Stimulated activated CD4-positive, alpha-beta T cell treated with anti-CD3 and anti-CD28 coated beads, Interleukin-2, amount 100 ng/mL, for 48 hours (primary cell): ENCODE data around the gene PHKA2.

Source experiments
- DNase-seq, 2 donors: peaks; one replicate each; pipeline ENCODE4 v3.0.0-alpha.2; 2020

The PHKA2 gene

DNA sequence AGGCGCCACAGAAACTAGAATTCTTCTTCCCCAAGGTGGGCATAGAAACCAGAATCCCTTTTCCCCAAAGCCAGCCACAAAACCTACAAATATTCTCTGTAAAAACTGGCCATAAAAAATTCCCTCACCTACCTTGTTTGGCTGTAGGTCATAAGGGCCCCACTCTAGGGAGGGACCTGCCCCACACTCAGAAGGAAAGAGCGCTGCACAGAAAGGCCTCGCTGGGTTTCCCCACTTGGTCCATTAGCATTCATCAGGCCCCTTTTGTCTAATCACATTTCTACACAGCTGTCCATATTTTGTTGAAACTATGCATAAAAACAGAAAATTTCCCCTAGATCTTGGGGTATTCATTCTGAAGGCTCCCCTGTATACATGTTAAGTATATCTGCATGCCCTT lies 54.1 kb downstream of the PHKA2 start:
- DNase-seq: no peak

DNA sequence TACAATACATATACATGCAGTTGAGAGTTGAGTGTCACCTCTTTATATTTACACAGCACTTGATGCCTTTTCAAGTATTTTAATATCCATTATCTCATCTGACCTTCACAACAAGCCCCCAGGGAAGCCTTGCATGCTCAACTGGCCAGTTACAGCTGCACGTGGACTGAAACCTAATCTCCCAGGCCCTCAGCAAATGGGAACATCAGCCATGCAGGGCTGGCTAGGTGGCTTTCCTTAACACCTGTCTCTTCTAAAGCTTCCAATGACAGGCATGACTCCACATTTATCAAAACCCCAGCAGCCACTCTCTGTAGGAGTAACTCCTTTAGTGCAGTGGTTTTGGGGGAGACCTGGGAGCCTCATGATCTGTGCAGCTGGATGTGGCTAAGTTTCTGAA lies 56.4 kb downstream of the PHKA2 start:
- DNase-seq: no peak

- DNase-seq: no peak
These were observed 59.3 kb downstream of the PHKA2 start for GRCh38 chrX:18924507-18925088.

GRCh38 chrX:18920566-18920965 lies 63.3 kb downstream of the PHKA2 start:
- no peak for DNase-seq

- no peak for DNase-seq
These were observed 63.8 kb downstream of the PHKA2 start for GRCh38 chrX:18920079-18920478.

GRCh38 chrX:18917831-18918230 lies 66.1 kb downstream of the PHKA2 start:
- no peak for DNase-seq

DNA sequence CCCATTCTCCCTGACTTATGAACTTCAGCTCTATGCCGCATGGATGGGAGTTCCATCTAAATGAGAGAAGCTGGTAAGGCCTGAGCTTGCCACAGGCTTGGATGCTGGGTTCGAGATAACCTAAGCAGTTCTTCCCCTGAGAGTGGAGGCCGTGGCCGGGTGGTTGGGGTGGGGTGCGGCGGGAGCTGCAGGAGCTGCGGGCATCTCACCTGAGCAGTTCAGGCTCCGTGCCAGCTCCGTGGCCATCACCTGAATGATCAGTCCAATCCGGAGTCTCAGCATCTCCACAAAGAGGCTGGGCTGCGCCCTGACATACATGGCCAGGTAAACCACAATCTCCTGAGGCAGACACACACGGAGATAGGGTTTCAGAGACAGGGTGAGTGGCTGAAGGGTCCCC lies 77.6 kb downstream of the PHKA2 start:
- DNase-seq: no peak

DNA sequence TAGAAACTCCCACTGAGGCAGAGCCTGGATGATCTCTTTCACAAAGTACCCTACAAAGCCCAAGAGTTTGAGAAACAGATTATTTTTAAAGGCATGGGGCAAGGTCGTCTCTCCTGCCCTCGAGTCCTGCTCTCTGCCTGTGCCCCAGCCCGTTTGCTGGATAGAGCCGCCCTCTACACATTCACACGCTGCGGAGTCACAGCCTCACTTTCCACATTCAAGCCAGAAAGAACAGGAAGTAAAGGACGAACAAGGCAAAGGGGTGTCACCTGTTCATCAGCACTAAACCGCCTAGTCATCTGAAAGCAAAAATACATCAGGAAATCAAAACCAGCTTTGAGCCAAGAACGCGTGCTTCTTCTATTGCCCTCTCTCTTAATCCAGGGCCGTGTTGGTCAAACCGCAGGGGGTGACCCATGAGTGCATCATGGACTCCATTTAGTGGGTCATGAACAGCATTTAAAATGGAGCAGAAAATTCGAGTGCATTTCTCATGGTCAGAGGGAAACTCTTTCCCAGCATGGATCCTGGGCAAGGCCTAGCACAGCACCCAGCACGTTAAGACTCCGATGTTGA lies 83.4 kb downstream of the PHKA2 start:
- DNase-seq: no peak

GRCh38 chrX:18899796-18900380 lies 84.0 kb downstream of the PHKA2 start:
- DNase-seq: no peak

DNA sequence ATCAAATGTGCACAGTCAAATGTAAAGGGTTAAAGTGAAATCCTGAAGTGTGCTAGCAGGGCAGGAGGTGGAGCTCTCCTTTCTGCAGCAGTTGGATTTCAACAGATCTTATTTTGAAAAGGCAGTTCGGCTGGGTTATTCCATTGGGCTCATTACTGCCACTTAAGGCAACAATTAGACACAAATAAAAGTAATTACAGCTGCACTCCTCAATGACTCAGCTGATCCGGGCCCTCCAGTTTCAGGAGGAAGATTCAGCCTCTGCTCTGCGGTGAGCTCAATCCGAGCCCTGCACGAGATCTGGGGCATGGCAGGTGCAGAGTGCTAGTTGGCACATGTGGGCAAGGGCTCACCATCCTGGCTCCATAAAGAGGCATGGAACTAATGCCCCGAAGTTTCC lies 85.4 kb downstream of the PHKA2 start:
- DNase-seq: no peak

DNA sequence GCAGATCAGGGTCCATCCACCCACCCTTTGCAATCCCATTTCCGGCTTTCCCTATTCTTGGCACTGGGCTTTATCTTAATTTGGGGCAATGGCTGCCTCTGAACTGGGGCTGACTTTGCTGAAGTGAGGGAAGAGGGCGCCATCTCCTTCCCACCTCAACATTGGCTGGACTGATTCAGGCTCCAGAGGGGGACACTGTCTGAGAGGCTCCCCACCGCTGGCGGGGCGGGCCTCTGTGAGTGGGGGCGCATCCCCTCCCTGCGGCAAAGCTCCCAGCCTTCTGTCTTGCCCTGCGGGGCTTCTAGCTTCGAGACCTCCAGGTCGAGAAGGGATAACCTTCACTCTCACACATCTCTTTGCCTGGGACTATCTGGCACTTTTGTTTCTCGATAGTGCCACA lies 85.8 kb downstream of the PHKA2 start:
- DNase-seq: no peak

- no peak for DNase-seq
These were observed 86.3 kb downstream of the PHKA2 start for GRCh38 chrX:18897611-18898010.

DNA sequence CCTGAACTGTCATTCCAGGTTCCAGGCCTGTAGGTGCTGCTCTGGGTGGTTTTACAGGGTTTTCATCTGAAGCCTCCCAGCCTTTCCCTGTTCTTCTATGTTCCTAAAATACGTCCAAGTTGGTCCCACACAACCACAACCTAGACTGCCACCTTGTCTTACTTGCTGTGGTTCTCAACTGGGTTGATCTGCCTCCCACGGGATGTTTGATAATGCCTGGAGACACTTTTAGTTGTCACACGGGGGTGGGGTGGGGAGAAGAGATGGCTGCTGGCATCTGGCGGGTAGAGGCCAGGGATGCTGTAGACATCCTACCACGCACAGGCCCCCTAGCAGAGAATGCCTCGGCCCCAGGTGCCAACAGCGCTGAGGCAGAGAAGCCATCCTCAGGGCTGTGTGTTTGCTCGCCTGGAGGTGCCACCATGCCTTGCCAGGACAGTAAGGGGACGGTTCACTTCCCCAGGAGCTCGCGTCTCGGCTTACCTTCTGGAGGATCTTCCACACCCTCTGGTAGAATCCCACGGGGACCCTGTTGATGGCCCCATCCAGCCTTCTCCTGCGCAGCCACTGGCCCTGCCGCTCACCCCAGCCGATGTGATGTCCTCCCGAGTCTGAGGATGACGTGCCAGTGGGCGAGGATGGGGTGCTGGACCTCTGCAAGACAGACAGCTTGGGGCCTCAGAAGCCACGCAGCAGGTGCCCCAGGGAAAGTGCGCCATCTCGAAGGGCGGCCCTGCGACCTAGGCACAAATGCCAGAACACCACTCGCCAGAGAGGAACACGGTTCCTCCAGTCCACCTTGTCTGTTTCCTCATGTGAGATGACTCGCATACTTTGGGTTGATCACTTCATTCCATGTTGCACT lies 87.0 kb downstream of the PHKA2 start:
- no peak for DNase-seq

DNA sequence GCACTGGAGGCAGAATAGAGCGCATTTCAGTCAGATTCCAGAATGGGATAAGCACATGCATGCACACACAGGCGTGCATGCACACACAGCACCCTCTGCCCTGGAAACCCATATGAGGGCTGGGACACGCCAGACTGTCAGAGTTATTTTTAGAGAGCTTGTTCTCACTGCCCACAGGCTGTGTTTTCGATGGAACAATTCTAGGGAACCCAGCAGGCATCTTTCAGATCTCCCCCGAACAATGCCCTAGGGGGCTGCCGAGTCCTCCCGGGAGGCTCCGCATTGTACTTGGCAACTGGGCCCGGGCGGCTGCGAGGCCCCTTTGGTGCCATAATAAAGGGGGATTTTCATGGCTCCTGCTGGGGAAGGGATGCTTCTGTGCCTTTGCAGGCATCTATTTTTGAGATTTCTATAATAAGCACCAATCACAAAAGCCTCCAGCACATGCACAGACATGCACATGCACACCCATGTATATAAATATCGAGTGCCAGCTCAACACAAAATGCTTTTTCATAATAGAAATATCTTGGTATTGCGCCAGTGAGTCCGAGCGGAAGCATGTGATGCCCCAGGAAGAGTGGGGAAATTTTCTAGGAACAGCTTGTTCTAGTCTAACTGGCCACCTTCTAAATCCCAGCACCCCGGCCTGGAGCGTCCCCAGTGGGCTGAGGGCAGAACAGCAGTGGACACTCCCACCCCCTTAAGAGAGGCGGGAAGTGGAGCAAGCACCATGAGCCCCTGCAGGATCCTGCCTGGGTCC lies 88.5 kb downstream of the PHKA2 start:
- no peak for DNase-seq

GRCh38 chrX:18894156-18894555 lies 89.8 kb downstream of the PHKA2 start:
- no peak for DNase-seq

DNA sequence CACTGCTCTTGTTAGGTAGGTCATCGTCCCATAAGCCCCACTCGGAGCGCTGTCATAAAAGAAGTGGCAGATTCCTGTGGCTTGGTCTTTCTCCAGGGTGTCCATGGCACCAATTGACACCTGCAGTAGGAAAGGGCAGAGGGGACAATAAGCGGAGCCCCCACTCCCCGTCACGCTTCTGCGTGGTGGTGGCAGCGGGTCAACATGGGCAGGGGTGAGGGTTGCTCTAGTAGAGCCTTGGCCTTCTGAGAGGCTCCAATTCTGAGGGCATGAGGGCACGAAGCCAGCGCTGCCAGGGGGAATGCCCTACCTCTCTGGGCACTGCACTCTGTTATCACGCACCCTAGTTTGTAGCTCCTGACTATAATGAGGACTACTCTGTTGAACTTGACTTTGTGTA lies 90.4 kb downstream of the PHKA2 start:
- DNase-seq: no peak

DNA sequence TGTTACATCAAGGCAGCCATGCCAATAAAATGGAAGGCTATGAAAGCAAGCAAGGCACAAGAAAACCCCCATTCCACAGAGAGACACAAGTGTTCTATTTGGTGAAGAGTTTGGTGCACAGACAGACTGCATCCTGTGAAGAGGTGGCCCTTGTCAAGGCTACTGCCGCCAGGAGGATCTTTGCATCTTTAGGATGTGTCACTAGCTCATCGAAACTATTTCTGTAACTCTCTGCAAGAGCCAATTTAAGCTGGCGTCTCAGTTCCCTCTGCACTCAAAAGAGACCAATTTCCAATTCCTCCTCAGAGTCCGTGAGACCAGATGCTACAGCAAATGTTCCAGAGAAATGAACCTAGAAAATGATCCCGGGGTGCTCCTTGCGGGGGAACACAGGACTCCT lies 91.0 kb downstream of the PHKA2 start:
- no peak for DNase-seq

DNA sequence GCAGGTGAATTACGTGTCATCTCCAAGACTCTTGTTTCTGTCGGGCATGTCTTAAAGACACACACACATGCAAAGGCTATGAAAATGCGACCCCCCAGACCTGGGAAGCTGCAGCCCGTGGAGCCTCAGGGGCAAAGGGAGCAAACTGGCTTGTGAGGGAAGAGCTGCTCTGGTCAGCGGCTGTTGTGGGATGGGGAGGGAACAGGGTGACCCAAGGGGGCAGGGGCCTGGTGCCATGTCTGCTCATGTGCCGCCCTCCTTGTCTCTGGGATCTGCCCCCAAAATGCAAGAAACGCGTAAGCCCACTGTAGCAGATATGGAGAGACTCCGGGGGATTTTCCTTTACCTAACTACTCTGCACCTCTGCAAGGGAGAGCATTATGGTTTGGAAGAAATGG lies 92.4 kb downstream of the PHKA2 start:
- DNase-seq: no peak

DNA sequence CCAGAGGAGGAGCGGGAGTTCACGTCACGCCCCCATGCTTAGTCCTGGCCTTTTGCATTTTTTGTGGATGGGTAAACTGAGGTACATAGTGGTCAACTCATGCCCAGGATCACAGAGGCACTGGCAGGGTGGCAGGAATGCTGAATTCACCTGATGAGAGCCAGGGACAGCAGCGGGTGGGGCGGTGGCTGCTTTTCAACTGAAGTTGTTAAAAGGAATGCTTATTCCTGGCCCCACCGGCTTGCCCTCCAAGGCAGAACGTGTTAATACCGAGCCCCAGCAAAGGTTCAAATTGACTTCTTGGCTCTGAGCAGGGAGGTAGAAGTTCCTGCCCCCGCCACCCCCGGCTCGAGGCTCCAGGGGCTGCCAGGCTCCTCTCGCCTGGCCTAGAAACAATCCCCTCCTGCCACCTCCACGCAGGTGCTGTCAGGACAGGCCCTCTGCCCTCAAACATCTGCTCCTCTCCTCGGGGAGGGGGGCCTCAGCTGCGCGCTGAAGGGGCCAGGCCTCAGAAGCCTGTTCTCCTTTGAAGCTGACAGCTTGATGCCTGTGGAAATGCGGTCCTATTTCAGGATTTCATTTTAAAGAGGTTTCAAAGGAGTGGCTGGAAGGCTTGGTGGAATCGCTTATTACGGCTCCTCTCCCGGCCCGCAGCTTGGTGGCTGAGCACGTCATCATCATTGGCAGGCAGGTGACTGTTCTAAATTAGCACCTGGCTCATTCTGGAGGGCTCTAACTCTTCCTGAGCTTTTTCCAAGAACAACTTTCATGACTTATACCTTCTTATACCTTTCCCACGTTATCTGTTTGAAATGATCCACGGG lies 93.0 kb downstream of the PHKA2 start:
- no peak for DNase-seq

DNA sequence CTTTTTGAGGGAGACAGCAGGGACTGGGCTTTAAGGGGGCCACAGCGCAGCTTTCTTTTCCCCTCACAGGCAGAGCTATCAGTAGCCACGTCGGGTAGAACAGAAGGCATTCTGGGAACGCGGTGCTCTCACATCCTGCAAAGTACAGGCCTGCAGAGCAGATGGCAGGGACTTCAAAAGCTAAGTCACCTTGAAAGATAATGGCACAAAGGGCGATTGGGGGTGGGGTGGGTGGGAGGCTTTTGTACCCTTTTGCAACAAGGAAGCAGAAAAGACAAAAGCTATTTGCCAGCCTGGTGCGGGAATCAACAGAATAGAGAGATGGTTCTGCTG lies 93.9 kb downstream of the PHKA2 start:
- DNase-seq: no peak

DNA sequence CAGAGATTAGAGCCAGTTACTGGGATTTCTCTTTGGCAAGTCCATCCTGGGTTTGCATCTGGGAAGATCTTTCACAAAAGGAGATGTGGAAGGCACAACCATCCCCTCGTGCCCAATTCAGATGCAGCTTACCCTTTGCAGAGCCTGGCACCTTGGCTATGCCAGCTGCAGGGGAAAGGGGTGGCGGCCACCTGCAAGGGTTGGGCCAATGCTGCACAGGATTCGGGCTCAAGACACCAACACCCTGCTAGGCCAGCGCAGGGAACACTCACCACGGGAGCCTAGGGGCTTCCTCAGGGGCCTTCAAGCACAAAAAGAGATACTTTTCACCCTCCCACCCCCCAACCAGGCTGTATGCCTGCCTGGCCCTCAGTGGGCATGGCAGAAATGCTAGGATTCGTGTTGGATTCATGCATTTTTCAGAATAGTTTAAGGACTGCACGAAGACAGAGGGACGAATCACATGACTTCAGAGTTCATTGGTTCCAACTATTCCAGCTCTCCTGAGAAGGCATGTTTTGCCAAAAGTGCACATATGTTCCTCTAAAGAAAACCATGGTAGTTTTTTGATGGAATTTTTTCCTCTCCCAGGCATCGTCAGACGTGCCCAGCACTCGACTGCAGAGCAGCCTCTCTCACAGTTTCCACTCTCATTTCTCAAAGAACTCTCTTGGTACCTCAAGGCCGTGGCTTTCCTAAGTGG lies 94.4 kb downstream of the PHKA2 start:
- DNase-seq: no peak

DNA sequence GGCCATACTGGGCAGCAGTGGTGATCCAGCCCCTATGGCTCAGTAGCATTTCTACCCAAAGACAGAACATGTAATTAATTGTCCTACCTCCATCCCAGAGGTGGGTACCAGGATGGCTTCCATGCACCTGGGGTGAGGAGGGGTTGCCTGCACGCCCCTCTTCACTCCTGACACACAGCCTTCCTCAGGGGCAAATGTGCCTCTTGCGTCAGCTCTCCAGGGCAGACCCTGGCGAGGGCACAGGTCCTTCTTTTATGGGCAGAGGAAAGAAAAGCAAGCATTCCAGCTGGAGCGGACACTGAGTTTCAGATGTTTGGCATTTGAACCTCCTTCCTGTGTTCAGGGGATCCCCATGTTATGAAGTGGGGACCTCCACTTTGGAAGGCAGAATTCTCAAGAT lies 95.6 kb downstream of the PHKA2 start:
- DNase-seq: no peak
